Panc1 (cell line): ENCODE measurements around the gene ACTN3. TPM values are rescaled to one million over a fixed set of nuclear protein-coding genes. Genes with fewer than 3 reads are reported as not detected.

Source experiments
- ATAC-seq: fragments of 200-7000 bp; cut with Tn5 transposase; 2 replicates; pipeline ENCODE4 v1.9.1; 2020; ENCODE audit warnings: mild to moderate bottlenecking, moderate library complexity
- BruUV-seq: library from RNA; stranded (reverse); fragments of 400-500 nt; replicated peaks from 2 replicates; lab custom pipeline; 2021; lab: Mats Ljungman, UMichigan
- CTCF ChIA-PET: fragments of 300-600 bp; sonication (Branson Sonifier 250); formaldehyde crosslinking; loops from one replicate; lab custom pipeline; 2022; ENCODE audit warnings: antibody characterized with exemption; lab: Charles Lee
- POLR2A ChIA-PET: fragments of 300-600 bp; sonication (Branson Sonifier 250); formaldehyde crosslinking; loops from one replicate; lab custom pipeline; 2022; ENCODE audit warnings: antibody characterized with exemption; lab: Charles Lee
- DNase-seq: peaks from one replicate; pipeline ENCODE4 v3.0.0-alpha.2; 2010; ENCODE audit warnings: low read depth, low spot score
- H3K27ac ChIP-seq: 2 replicates; pipeline ENCODE4 v1.5.1; 2011; ENCODE audit warnings: mild to moderate bottlenecking, low read length, inconsistent platforms
- H3K27me3 ChIP-seq: fragments of 200-500 bp; sonication (Bioruptor generic); 2 replicates; pipeline ENCODE4 v1.6.0; 2014; ENCODE audit warnings: low read length, inconsistent platforms; ENCODE audit not compliant: control insufficient read depth, insufficient read depth
- H3K36me3 ChIP-seq: fragments of 200-500 bp; sonication (Bioruptor generic); 2 replicates; pipeline ENCODE4 v1.5.1; 2014; ENCODE audit warnings: inconsistent platforms, mild to moderate bottlenecking, low read length, moderate library complexity; ENCODE audit not compliant: control insufficient read depth, insufficient read depth
- H3K4me1 ChIP-seq: 2 replicates; pipeline ENCODE4 v1.5.1; 2011; ENCODE audit warnings: inconsistent platforms, mild to moderate bottlenecking, low read length, moderate library complexity; ENCODE audit not compliant: control insufficient read depth, insufficient read depth
- H3K4me3 ChIP-seq, 2 experiments: 2 replicates each; pipeline ENCODE4 v1.5.1; 2011 to 2012; ENCODE audit warnings: low read depth in 2 of 2, low read length in 2 of 2, mild to moderate bottlenecking in 2 of 2, inconsistent platforms in 1 of 2, moderate library complexity in 1 of 2
- H3K9me3 ChIP-seq: fragments of 200-500 bp; sonication (Bioruptor generic); 2 replicates; pipeline ENCODE4 v1.5.1; 2014; ENCODE audit warnings: low read depth, mild to moderate bottlenecking, inconsistent platforms, low read length, moderate library complexity; ENCODE audit not compliant: control insufficient read depth, insufficient read depth
- CTCF ChIP-seq: fragments of 450-650 bp; IDR thresholded peaks from 2 replicates; pipeline ENCODE4 v1.5.1; 2017; ENCODE audit warnings: mild to moderate bottlenecking
- POLR2AphosphoS5 ChIP-seq: IDR thresholded peaks from 2 replicates; pipeline ENCODE4 v1.6.1; 2012; ENCODE audit warnings: mild to moderate bottlenecking, low read depth, low read length, moderate library complexity
- REST ChIP-seq, 2 experiments: IDR thresholded peaks; 2 replicates each; pipeline ENCODE4 v1.6.1; 2011 to 2012; ENCODE audit warnings: low read depth in 2 of 2, control low read depth in 1 of 2, low read length in 1 of 2, mild to moderate bottlenecking in 1 of 2, moderate library complexity in 1 of 2; ENCODE audit not compliant: insufficient read depth in 1 of 2
- TCF7L2 ChIP-seq: IDR thresholded peaks from 2 replicates; pipeline ENCODE4 v1.6.1; 2011; ENCODE audit warnings: mild to moderate bottlenecking, low read depth, low read length, inconsistent platforms
- in situ Hi-C: cut with HindIII; loops from 2 replicates; pipeline ENCODE4 v1.10.0; 2016; ENCODE audit warnings: low sequenced_read_pairs, low pct_unique_long_range_greater_than_20kb
- intact Hi-C: fragments of 100-400 bp; cut with micrococcal nuclease; formaldehyde crosslinking; loops from one replicate; pipeline ENCODE4 v1.10.0; 2022; ENCODE audit not compliant: unreplicated experiment
- total RNA-seq: library from RNA; stranded (reverse); gene quantifications from one replicate; pipeline ENCODE4 v1.2.1, GENCODE V29; 2021; ENCODE audit not compliant: unreplicated experiment

The ACTN3 gene
- total RNA-seq, 1 experiment from 2014 or later, result 0.13 TPM

GRCh38 chr11:66579017-66579606 is 32.4 kb downstream of the ACTN3 start:
- Histone ChIP-seq H3K27me3 (no peaks in the 10 kb centered on the region), H3K9me3 (peaks cover 3% of the 10 kb centered on the region; the same call in 1 of the 2 replicates), H3K4me1 (no peaks in the 10 kb centered on the region), H3K4me3 (no peak overlapping the region), H3K36me3 (no peaks in the 10 kb centered on the region), H3K27ac (no peak overlapping the region)
- no TSS peak for BruUV-seq
- ATAC-seq, result peak; percentile 89
- in situ Hi-C loops (no loop called here), intact Hi-C loops (loop anchor here (10.0 kb wide), 1 partner anchor 96 kb away; the partner anchor contains the start of gene RBM4B)
- ChIA-PET CTCF (interaction anchor here (0.9 to 1.0 kb wide), 2 partner anchors 40 to 99 kb away, joined by 3 to 7 read pairs; partner anchors contain the start of gene RBM4B), POLR2A (no interaction called here)
- TF ChIP-seq POLR2AphosphoS5, result no peak
- peak; percentile 93 for TF ChIP-seq CTCF
- DNase-seq, result no peak

GRCh38 chr11:66580803-66581202 is 34.1 kb downstream of the ACTN3 start:
- Histone ChIP-seq H3K36me3 (no peaks in the 10 kb centered on the region), H3K4me3 (no peak overlapping the region), H3K4me1 (no peaks in the 10 kb centered on the region), H3K27me3 (no peaks in the 10 kb centered on the region), H3K9me3 (peaks cover 3% of the 10 kb centered on the region; the same call in 1 of the 2 replicates), H3K27ac (no peak overlapping the region)
- no peak for ATAC-seq
- no TSS peak for BruUV-seq
- ChIA-PET CTCF (interaction anchor here (0.6 kb wide), 1 partner anchor 28 kb away, joined by 3 read pairs; no protein-coding TSS in a partner anchor), POLR2A (interaction anchor here (0.6 kb wide), 1 partner anchor 69 kb away, joined by 6 read pairs; no protein-coding TSS in a partner anchor)
- intact Hi-C loops, result no loop called here
- TF ChIP-seq REST (IDR thresholded peaks at IDR 0.05; ENCODE audit: insufficient read depth in 1 of 2, low read depth in 2 of 2, low read length in 1 of 2) (no peak), POLR2AphosphoS5 (no peak)
- in situ Hi-C loops, result no loop called here
- DNase-seq, result no peak

- Histone ChIP-seq H3K27me3 (no peaks in the 10 kb centered on the region), H3K36me3 (no peaks in the 10 kb centered on the region), H3K4me3 (no peak overlapping the region), H3K27ac (no peak overlapping the region), H3K9me3 (peaks cover 3% of the 10 kb centered on the region; the same call in 1 of the 2 replicates), H3K4me1 (no peaks in the 10 kb centered on the region)
- DNase-seq (no peak), ATAC-seq (no peak)
- ChIA-PET CTCF (interaction anchor here (0.6 kb wide), 1 partner anchor 28 kb away, joined by 3 read pairs; no protein-coding TSS in a partner anchor), POLR2A (no interaction called here)
- no peak for TF ChIP-seq CTCF
- TF ChIP-seq TCF7L2, result no peak
- no peak for TF ChIP-seq REST (IDR thresholded peaks at IDR 0.05; ENCODE audit: insufficient read depth in 1 of 2, low read depth in 2 of 2, low read length in 1 of 2)
- no peak for TF ChIP-seq POLR2AphosphoS5
- BruUV-seq, result no TSS peak
- intact Hi-C loops (no loop called here), in situ Hi-C loops (no loop called here)
These were observed 34.6 kb downstream of the ACTN3 start for GRCh38 chr11:66581261-66581660.
